HG02885 (cell line): ENCODE measurements around the gene TUFT1.
A peak's percentile ranks its signal among the peaks of the same experiment; 100 is the strongest.

Experiments used
- ATAC-seq: cut with Tn5 transposase; IDR thresholded peaks from one replicate; pipeline ENCODE4 v1.9.1; 2021; ENCODE audit warnings: mild to moderate bottlenecking; ENCODE audit not compliant: unreplicated experiment, poor library complexity

TUFT1 gene

GRCh38 chr1:151536499-151536898 lies 3.6 kb upstream of the TUFT1 start:
- ATAC-seq = no peak

GRCh38 chr1:151537112-151537511 lies 3.0 kb upstream of the TUFT1 start:
- ATAC-seq = no peak

- peak; percentile 47 for ATAC-seq
These were observed 638 bp upstream of the TUFT1 start for GRCh38 chr1:151539321-151540020.

GRCh38 chr1:151540982-151541377 lies 871 bp downstream of the TUFT1 start:
- ATAC-seq = no peak

GRCh38 chr1:151541752-151542151 lies 1.6 kb downstream of the TUFT1 start:
- no peak for ATAC-seq

- ATAC-seq = no peak
These were observed 2.6 kb downstream of the TUFT1 start for GRCh38 chr1:151542710-151543129.

- ATAC-seq = no peak
These were observed 5.4 kb downstream of the TUFT1 start for GRCh38 chr1:151545542-151545941.

GRCh38 chr1:151546011-151546925 lies 6.2 kb downstream of the TUFT1 start:
- ATAC-seq = no peak

GRCh38 chr1:151547119-151547899 lies 7.2 kb downstream of the TUFT1 start:
- no peak for ATAC-seq

- no peak for ATAC-seq
These were observed 7.8 kb downstream of the TUFT1 start for GRCh38 chr1:151547900-151548230.

- ATAC-seq = no peak
These were observed 9.1 kb downstream of the TUFT1 start for GRCh38 chr1:151549199-151549598.

- ATAC-seq = no peak
These were observed 13.6 kb downstream of the TUFT1 start for GRCh38 chr1:151553659-151554058.

GRCh38 chr1:151556052-151556451 lies 15.9 kb downstream of the TUFT1 start:
- no peak for ATAC-seq

- no peak for ATAC-seq
These were observed 22.6 kb downstream of the TUFT1 start for GRCh38 chr1:151562661-151563060.

- no peak for ATAC-seq
These were observed 23.3 kb downstream of the TUFT1 start for GRCh38 chr1:151563376-151563775.

GRCh38 chr1:151565502-151566189 lies 25.5 kb downstream of the TUFT1 start:
- ATAC-seq = no peak

- ATAC-seq = no peak
These were observed 28.5 kb downstream of the TUFT1 start for GRCh38 chr1:151568626-151569088.

- ATAC-seq = no peak
These were observed 30.7 kb downstream of the TUFT1 start for GRCh38 chr1:151570819-151571218.

- ATAC-seq = no peak
These were observed 34.7 kb downstream of the TUFT1 start for GRCh38 chr1:151574575-151575529.
